H9 (cell line): ENCODE measurements around the gene PMP22. TPM values are rescaled to one million over a fixed set of nuclear protein-coding genes. Genes with fewer than 3 reads are reported as not detected.

ENCODE experiments used
- DNase-seq: peaks from one replicate; pipeline ENCODE4 v3.0.0-alpha.2; 2017
- H2AFZ ChIP-seq: one replicate; pipeline ENCODE4 v1.6.1; 2013; ENCODE audit warnings: mild to moderate bottlenecking, low read length, control low read depth, moderate library complexity
- H2AK5ac ChIP-seq: 2 replicates; pipeline ENCODE4 v1.6.1; 2013; ENCODE audit warnings: low read length, control low read depth, mixed read lengths; ENCODE audit not compliant: insufficient read length
- H2BK120ac ChIP-seq: one replicate; pipeline ENCODE4 v1.6.1; 2013; ENCODE audit warnings: low read depth, mild to moderate bottlenecking, low read length, control low read depth, inconsistent platforms; ENCODE audit not compliant: poor library complexity, severe bottlenecking
- H2BK12ac ChIP-seq: 2 replicates; pipeline ENCODE4 v1.6.1; 2013; ENCODE audit warnings: low read length, control low read depth, mixed read lengths, low read depth; ENCODE audit not compliant: insufficient read length
- H2BK15ac ChIP-seq: 2 replicates; pipeline ENCODE4 v1.6.1; 2013; ENCODE audit warnings: low read depth, low read length, control low read depth
- H2BK20ac ChIP-seq: one replicate; pipeline ENCODE4 v1.6.1; 2013; ENCODE audit warnings: low read depth, mild to moderate bottlenecking, low read length, control low read depth, inconsistent platforms; ENCODE audit not compliant: poor library complexity, severe bottlenecking
- H2BK5ac ChIP-seq: 2 replicates; pipeline ENCODE4 v1.6.1; 2013; ENCODE audit warnings: low read length, control low read depth, mixed read lengths; ENCODE audit not compliant: insufficient read length
- H3K14ac ChIP-seq: 2 replicates; pipeline ENCODE4 v1.6.1; 2013; ENCODE audit warnings: low read length, control low read depth; ENCODE audit not compliant: insufficient read depth
- H3K18ac ChIP-seq: 2 replicates; pipeline ENCODE4 v1.6.1; 2013; ENCODE audit warnings: low read depth, mild to moderate bottlenecking, mixed read lengths, low read length, control low read depth; ENCODE audit not compliant: insufficient read length
- H3K23ac ChIP-seq: 2 replicates; pipeline ENCODE4 v1.6.1; 2013; ENCODE audit warnings: low read length, control low read depth, mixed read lengths, low read depth; ENCODE audit not compliant: insufficient read length
- H3K23me2 ChIP-seq: 2 replicates; pipeline ENCODE4 v1.6.1; 2013; ENCODE audit warnings: low read depth, mild to moderate bottlenecking, mixed read lengths, low read length, control low read depth; ENCODE audit not compliant: insufficient read length, poor library complexity, severe bottlenecking
- H3K27ac ChIP-seq: 2 replicates; pipeline ENCODE4 v1.5.1; 2013; ENCODE audit warnings: low read length, control low read depth, mixed read lengths, low read depth; ENCODE audit not compliant: insufficient read length
- H3K27me3 ChIP-seq: 2 replicates; pipeline ENCODE4 v1.6.1; 2013; ENCODE audit warnings: low read length, control low read depth, inconsistent platforms; ENCODE audit not compliant: insufficient read depth
- H3K4ac ChIP-seq: 2 replicates; pipeline ENCODE4 v1.6.1; 2013; ENCODE audit warnings: low read depth, mild to moderate bottlenecking, control low read depth, inconsistent platforms, low read length, moderate library complexity
- H3K4me1 ChIP-seq: 2 replicates; pipeline ENCODE4 v1.6.1; 2013; ENCODE audit warnings: low read length, control low read depth, inconsistent platforms; ENCODE audit not compliant: insufficient read depth
- H3K4me2 ChIP-seq: 2 replicates; pipeline ENCODE4 v1.6.1; 2013; ENCODE audit warnings: low read length, control low read depth, mixed read lengths; ENCODE audit not compliant: insufficient read length, insufficient read depth
- H3K56ac ChIP-seq: 2 replicates; pipeline ENCODE4 v1.6.1; 2013; ENCODE audit warnings: low read depth, mild to moderate bottlenecking, mixed read lengths, low read length, control low read depth; ENCODE audit not compliant: insufficient read length
- H3K79me1 ChIP-seq: 2 replicates; pipeline ENCODE4 v1.6.1; 2013; ENCODE audit warnings: low read depth, mild to moderate bottlenecking, moderate library complexity, low read length, control low read depth, inconsistent platforms; ENCODE audit not compliant: insufficient read depth, poor library complexity, severe bottlenecking
- H3K79me2 ChIP-seq: 2 replicates; pipeline ENCODE4 v1.6.1; 2013; ENCODE audit warnings: low read length, control low read depth, inconsistent platforms; ENCODE audit not compliant: insufficient read depth
- H3K9ac ChIP-seq: 2 replicates; pipeline ENCODE4 v1.6.1; 2013; ENCODE audit warnings: low read length, control low read depth, mixed read lengths; ENCODE audit not compliant: insufficient read length; ENCODE audit errors: extremely low read depth
- H3K9me3 ChIP-seq: one replicate; pipeline ENCODE4 v1.6.1; 2013; ENCODE audit warnings: low read depth, low read length, inconsistent platforms; ENCODE audit not compliant: control insufficient read depth
- H3T11ph ChIP-seq: one replicate; pipeline ENCODE4 v1.6.1; 2013; ENCODE audit warnings: mild to moderate bottlenecking, low read length, control low read depth, inconsistent platforms
- H4K20me1 ChIP-seq: one replicate; pipeline ENCODE4 v1.6.1; 2013; ENCODE audit not compliant: control insufficient read depth, insufficient read length, insufficient read depth
- H4K5ac ChIP-seq: 2 replicates; pipeline ENCODE4 v1.6.1; 2013; ENCODE audit warnings: low read depth, mild to moderate bottlenecking, mixed read lengths, low read length, control low read depth; ENCODE audit not compliant: insufficient read length
- H4K8ac ChIP-seq: replicated peaks from 2 replicates; pipeline ENCODE4 v1.6.1; 2013; ENCODE audit warnings: low read length, control low read depth, mixed read lengths, low read depth; ENCODE audit not compliant: insufficient read length
- H4K91ac ChIP-seq: 2 replicates; pipeline ENCODE4 v1.6.1; 2013; ENCODE audit warnings: low read depth, mild to moderate bottlenecking, moderate library complexity, mixed read lengths, low read length, control low read depth; ENCODE audit not compliant: insufficient read length
- H3K27ac Mint-ChIP-seq, 3 experiments: 2 replicates in 2 of 3; 3 replicates in 1 of 3; pipeline ENCODE4 v1.8.0; 2020 to 2021; ENCODE audit warnings: mixed read lengths in 3 of 3, mild to moderate bottlenecking in 1 of 3, moderate library complexity in 1 of 3
- H3K27me3 Mint-ChIP-seq: 2 replicates; pipeline ENCODE4 v1.8.0; 2021; ENCODE audit warnings: low read depth, mild to moderate bottlenecking, moderate library complexity, mixed read lengths
- H3K36me3 Mint-ChIP-seq, 3 experiments: 2 replicates in 2 of 3; 3 replicates in 1 of 3; pipeline ENCODE4 v1.8.0; 2020 to 2021; ENCODE audit warnings: low read depth in 3 of 3, mixed read lengths in 3 of 3; ENCODE audit not compliant: insufficient read depth in 1 of 3
- H3K4me1 Mint-ChIP-seq, 2 experiments: 2 replicates each; pipeline ENCODE4 v1.8.0; 2020; ENCODE audit warnings: mixed read lengths in 2 of 2
- H3K4me3 Mint-ChIP-seq, 2 experiments: 2 replicates in 1 of 2; 3 replicates in 1 of 2; pipeline ENCODE4 v1.8.0; 2020 to 2021; ENCODE audit warnings: mild to moderate bottlenecking in 2 of 2, mixed read lengths in 2 of 2, moderate library complexity in 1 of 2
- H3K9me3 Mint-ChIP-seq, 2 experiments: 2 replicates in 1 of 2; 3 replicates in 1 of 2; pipeline ENCODE4 v1.8.0; 2020; ENCODE audit warnings: mild to moderate bottlenecking in 2 of 2, mixed read lengths in 2 of 2, moderate library complexity in 1 of 2
- WGBS: extraction: QIAGEN DNeasy Blood & Tissue Kit; methylation state at CpG from one replicate; pipeline ENCODE4 v1.1.7; 2013; ENCODE audit warnings: missing lambda C conversion rate, low lambda C conversion rate, mixed read lengths; ENCODE audit not compliant: insufficient read length; ENCODE audit errors: extremely low coverage; 5-methylcytosine and 5-hydroxymethylcytosine counted together
- total RNA-seq: library from RNA; stranded (reverse); gene quantifications from 2 replicates; pipeline ENCODE4 v1.2.1, GENCODE V29; 2021
- TF ChIP-seq, protein P1 (sequence below): fragments of 200-600 bp; sonication (generic); conservative IDR thresholded peaks from 3 replicates; pipeline ENCODE4 v1.8.0; 2021; ENCODE audit warnings: antibody characterized with exemption, mild to moderate bottlenecking

PMP22 gene
- total RNA-seq, 1 experiment from 2014 or later: 1.5 TPM

DNA sequence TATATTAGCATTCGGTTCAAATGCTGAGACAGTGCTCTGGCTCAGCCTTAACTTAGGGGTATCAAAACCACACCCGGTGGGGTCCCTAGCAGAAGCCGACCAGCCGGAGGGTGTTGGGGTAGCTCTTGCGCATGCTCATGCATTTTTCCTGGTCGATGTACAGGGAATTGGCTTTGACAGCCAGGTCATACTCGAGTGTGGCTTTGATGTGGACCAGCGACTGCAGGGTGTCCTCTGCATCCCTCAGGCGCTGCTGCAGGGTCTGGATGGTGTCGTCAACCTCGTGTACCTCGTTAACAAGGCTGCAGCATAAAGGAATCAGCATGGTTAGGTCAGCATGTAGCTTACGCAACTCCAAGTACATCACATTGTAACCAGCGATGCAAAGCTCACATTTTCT, 38.7 kb upstream of the PMP22 start:
- no peak overlapping the region for H2AK5ac ChIP-seq
- H2BK5ac ChIP-seq: no peak overlapping the region
- no peak overlapping the region for H3K14ac ChIP-seq
- Mint-ChIP-seq H3K27me3 (no peaks in the 10 kb centered on the region; the same call in none of the 2 replicates), H3K9me3 (no peaks in the 10 kb centered on the region), H3K36me3 (no peaks in the 10 kb centered on the region), H3K27ac (no peak overlapping the region), H3K4me3 (no peak overlapping the region), H3K4me1 (no peaks in the 10 kb centered on the region)
- no peak overlapping the region for H2AFZ ChIP-seq
- H2BK120ac ChIP-seq: no peak overlapping the region
- no peak overlapping the region for H3K23ac ChIP-seq
- no peak overlapping the region for H3T11ph ChIP-seq
- H3K18ac ChIP-seq: no peak overlapping the region
- H3K23me2 ChIP-seq: no peaks in the 10 kb centered on the region
- H3K27ac ChIP-seq: no peak overlapping the region
- no peaks in the 10 kb centered on the region for H3K79me2 ChIP-seq
- H2BK12ac ChIP-seq: no peak overlapping the region
- H2BK15ac ChIP-seq: no peak overlapping the region
- H4K8ac ChIP-seq: no peak overlapping the region
- no peak overlapping the region for H4K91ac ChIP-seq
- H2BK20ac ChIP-seq: no peak overlapping the region
- H3K9me3 ChIP-seq: no peaks in the 10 kb centered on the region
- no peaks in the 10 kb centered on the region for H3K4me1 ChIP-seq
- TF ChIP-seq, protein P1, sequence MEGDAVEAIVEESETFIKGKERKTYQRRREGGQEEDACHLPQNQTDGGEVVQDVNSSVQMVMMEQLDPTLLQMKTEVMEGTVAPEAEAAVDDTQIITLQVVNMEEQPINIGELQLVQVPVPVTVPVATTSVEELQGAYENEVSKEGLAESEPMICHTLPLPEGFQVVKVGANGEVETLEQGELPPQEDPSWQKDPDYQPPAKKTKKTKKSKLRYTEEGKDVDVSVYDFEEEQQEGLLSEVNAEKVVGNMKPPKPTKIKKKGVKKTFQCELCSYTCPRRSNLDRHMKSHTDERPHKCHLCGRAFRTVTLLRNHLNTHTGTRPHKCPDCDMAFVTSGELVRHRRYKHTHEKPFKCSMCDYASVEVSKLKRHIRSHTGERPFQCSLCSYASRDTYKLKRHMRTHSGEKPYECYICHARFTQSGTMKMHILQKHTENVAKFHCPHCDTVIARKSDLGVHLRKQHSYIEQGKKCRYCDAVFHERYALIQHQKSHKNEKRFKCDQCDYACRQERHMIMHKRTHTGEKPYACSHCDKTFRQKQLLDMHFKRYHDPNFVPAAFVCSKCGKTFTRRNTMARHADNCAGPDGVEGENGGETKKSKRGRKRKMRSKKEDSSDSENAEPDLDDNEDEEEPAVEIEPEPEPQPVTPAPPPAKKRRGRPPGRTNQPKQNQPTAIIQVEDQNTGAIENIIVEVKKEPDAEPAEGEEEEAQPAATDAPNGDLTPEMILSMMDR: no peak
- no peaks in the 10 kb centered on the region for H3K27me3 ChIP-seq
- no peak overlapping the region for H3K9ac ChIP-seq
- WGBS: no CpG with 5 or more reads among the region's 14 CpGs
- no peak overlapping the region for H3K4ac ChIP-seq
- H4K20me1 ChIP-seq: no peaks in the 10 kb centered on the region
- no peak overlapping the region for H3K56ac ChIP-seq
- H4K5ac ChIP-seq: no peak overlapping the region
- no peak overlapping the region for H3K4me2 ChIP-seq
- H3K79me1 ChIP-seq: no peaks in the 10 kb centered on the region
- no peak for DNase-seq
